ENCODE results near the gene RNF220. TPM values are rescaled to one million over a fixed set of nuclear protein-coding genes. Genes with fewer than 3 reads are reported as not detected.

RNF220 gene
- total and polyA plus RNA-seq, 2 of the 4 experiments (the other 2 are of a cell fraction) = 71.8 to 77.1 TPM

GRCh38 chr1:44543786-44544185 is 138.7 kb downstream of the RNF220 start:
- in situ Hi-C loops (cut with MboI; ENCODE audit: low sequenced_read_pairs) (no loop called here), intact Hi-C loops (cut with micrococcal nuclease) (no loop called here), dilution Hi-C loops (cut with HindIII; ENCODE audit: low sequenced_read_pairs, unreplicated experiment) (no loop called here)
- Histone ChIP-seq H3K9ac (ENCODE audit: low read depth, low read length) (no peak overlapping the region), H3K27me3 (ENCODE audit: control insufficient read depth, insufficient read depth, low read length) (peaks cover 70% of the 10 kb centered on the region), H2AK5ac (ENCODE audit: low read depth, low read length) (no peak overlapping the region), H2AK9ac (replicated peaks; ENCODE audit: low read depth, low read length, poor library complexity) (peak overlapping the region; percentile 45), H3K79me1 (ENCODE audit: low read depth in 1 of 2, low read length in 2 of 2) (no peaks in the 10 kb centered on the region), H3K56ac (ENCODE audit: extremely low read depth, insufficient read depth, low read length) (no peak overlapping the region), H2BK20ac (ENCODE audit: low read depth, low read length) (no peak overlapping the region), H4K20me1 (ENCODE audit: insufficient read depth, low read length) (no peaks in the 10 kb centered on the region), H3K36me3 (ENCODE audit: control insufficient read depth, insufficient read depth, low read length) (no peaks in the 10 kb centered on the region), H2BK120ac (ENCODE audit: low read depth, low read length) (no peak overlapping the region), H2BK15ac (ENCODE audit: low read depth, low read length) (no peak overlapping the region), H3K27ac (ENCODE audit: insufficient read depth, low read length) (no peak overlapping the region), H3K9me1 (ENCODE audit: insufficient read depth, low read length) (no peaks in the 10 kb centered on the region), H3K14ac (replicated peaks; ENCODE audit: low read depth, low read length) (no peak overlapping the region), H3K4me3 (ENCODE audit: insufficient read depth, low read depth, low read length) (no peak overlapping the region), H4K8ac (ENCODE audit: low read depth in 2 of 2, low read length in 2 of 2) (no peak overlapping the region), H3K18ac (ENCODE audit: low read depth, low read length) (no peak overlapping the region), H4K5ac (ENCODE audit: low read depth, low read length) (no peak overlapping the region), H2BK5ac (ENCODE audit: low read depth, low read length, poor library complexity, severe bottlenecking) (no peak overlapping the region), H4K91ac (ENCODE audit: insufficient read depth, low read depth, low read length) (no peak overlapping the region), H3K4me1 (ENCODE audit: control insufficient read depth, insufficient read depth, low read length) (no peaks in the 10 kb centered on the region), H3K4me2 (ENCODE audit: low read depth, low read length) (no peak overlapping the region), H3K23ac (ENCODE audit: low read depth, low read length) (no peak overlapping the region), H2AFZ (replicated peaks; ENCODE audit: low read length, poor library complexity) (peak overlapping the region; percentile 35), H3K9me3 (ENCODE audit: control insufficient read depth, insufficient read depth, low read length) (no peaks in the 10 kb centered on the region), H3K4ac (ENCODE audit: low read depth, low read length) (no peak overlapping the region)
- WGBS, 2 experiments (ENCODE audit: extremely low coverage in 2 of 2, insufficient read length in 1 of 2) = 37% methylated on average over 2 of the region's 7 CpGs; no CpG with 5 or more reads in 1 of the 2 experiments
- ChIA-PET CTCF (no interaction called here), POLR2A (ENCODE audit: unreplicated experiment) (no interaction called here)
- ATAC-seq (ENCODE audit: low read depth) (no peak), DNase-seq (no peak)
- no TSS peak for BruUV-seq (replicated peaks)
- no peak for TF ChIP-seq RFX5 (IDR thresholded peaks at IDR 0.05; ENCODE audit: low read depth, low read length)
- no peak for TF ChIP-seq RAD21 (IDR thresholded peaks at IDR 0.05; ENCODE audit: low read length)
- TF ChIP-seq BHLHE40 (IDR thresholded peaks at IDR 0.05; ENCODE audit: low read depth, low read length) = no peak
- no peak for TF ChIP-seq MAFK (IDR thresholded peaks at IDR 0.05; ENCODE audit: low read depth, low read length)
- no peak for TF ChIP-seq CEBPB (IDR thresholded peaks at IDR 0.05; ENCODE audit: low read depth, low read length)
